ENCODE measurements around the gene BOLA3.

BOLA3 gene

DNA sequence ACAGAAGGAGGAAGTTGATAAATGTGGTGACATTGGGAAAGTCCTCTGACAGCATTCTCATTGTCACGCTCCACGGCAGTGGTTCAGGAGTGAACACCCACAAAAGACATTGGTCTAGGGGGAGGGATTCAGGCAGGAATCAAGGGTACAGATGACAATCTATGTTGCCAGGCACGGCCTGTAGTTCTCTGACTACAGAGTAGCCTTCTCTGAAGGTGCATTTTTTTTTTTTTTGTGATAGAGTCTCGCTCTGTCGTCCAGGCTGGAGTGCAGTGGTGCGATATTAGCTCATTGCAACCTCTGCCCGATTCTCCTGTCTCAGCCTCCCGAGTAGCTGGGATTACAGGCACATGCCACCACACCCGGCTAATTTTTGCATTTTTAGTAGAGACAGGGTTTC is 38.3 kb upstream of the BOLA3 start:
- in situ Hi-C loops (cut with HindIII; ENCODE audit: low sequenced_read_pairs): no loop called here
- H3K4me3 ChIP-seq (ENCODE audit: low read depth, low read length): no peak overlapping the region
- TF ChIP-seq CTCF (IDR thresholded peaks at IDR 0.05; ENCODE audit: low read depth, low read length): no peak
- no peak for DNase-seq (ENCODE audit: low read depth, low spot score)

DNA sequence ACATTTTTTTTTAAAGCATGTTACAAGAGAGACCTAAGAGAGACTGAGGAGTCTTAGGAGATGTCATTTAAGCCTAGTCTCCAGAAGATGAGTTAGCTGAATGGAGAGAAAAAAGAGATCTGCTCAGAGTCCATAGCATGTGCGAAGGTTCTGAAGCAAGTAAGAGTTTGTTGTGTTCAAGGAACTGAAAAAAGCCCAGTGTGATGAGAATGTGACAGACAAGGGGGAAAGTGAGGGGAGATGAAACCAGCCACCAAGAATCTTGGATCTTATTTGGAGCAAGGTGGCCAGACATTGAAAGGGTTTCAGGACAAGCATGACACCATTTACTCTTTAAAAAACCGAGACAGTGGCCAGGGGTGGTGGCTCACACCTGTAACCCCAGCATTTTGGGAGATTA is 36.2 kb upstream of the BOLA3 start:
- in situ Hi-C loops (cut with HindIII; ENCODE audit: low sequenced_read_pairs): no loop called here
- no peak overlapping the region for H3K4me3 ChIP-seq (ENCODE audit: low read depth, low read length)
- no peak for TF ChIP-seq CTCF (IDR thresholded peaks at IDR 0.05; ENCODE audit: low read depth, low read length)
- DNase-seq (ENCODE audit: low read depth, low spot score): no peak

- no peak overlapping the region for H3K4me3 ChIP-seq (ENCODE audit: low read depth, low read length)
- DNase-seq (ENCODE audit: low read depth, low spot score): no peak
- in situ Hi-C loops (cut with HindIII; ENCODE audit: low sequenced_read_pairs): no loop called here
- TF ChIP-seq CTCF (IDR thresholded peaks at IDR 0.05; ENCODE audit: low read depth, low read length): no peak
Measured at GRCh38 chr2:74181739-74182138, 34.0 kb upstream of the BOLA3 start.

- in situ Hi-C loops (cut with HindIII; ENCODE audit: low sequenced_read_pairs): no loop called here
- H3K4me3 ChIP-seq (ENCODE audit: low read depth, low read length): peak overlapping the region; percentile 82
- TF ChIP-seq CTCF (IDR thresholded peaks at IDR 0.05; ENCODE audit: low read depth, low read length): peak; percentile 18
- no peak for DNase-seq (ENCODE audit: low read depth, low spot score)
Measured at GRCh38 chr2:74179063-74179865, 31.6 kb upstream of the BOLA3 start.

- in situ Hi-C loops (cut with HindIII; ENCODE audit: low sequenced_read_pairs): no loop called here
- peak within 1 kb of the TSS; percentile 82 for H3K4me3 ChIP-seq (ENCODE audit: low read depth, low read length)
- TF ChIP-seq CTCF (IDR thresholded peaks at IDR 0.05; ENCODE audit: low read depth, low read length): no peak
- DNase-seq (ENCODE audit: low read depth, low spot score): peak; percentile 98
Measured at GRCh38 chr2:74178211-74179062, 30.7 kb upstream of the BOLA3 start, which contains the start of gene MOB1A. MOB1A (minus strand) TSS chr2:74178879; CDS start chr2:74178674, 205 bp downstream.

DNA sequence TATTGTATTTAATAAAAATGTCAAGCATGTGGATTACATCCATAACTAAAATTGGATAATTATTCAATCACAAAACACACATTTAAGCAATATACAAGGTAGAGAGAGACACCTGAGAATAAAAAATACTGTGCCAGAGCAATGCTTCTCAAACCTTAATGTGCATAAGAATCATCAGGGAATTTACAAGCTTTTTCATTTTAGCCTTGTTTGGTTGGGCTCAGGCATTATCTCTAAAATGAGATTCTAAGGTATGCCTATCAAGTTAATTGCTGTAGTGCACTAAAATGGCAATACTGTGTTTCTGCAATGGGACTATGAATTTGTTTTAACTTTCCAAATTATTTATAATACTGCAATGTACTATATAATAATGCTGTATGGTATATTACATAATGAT is 30.0 kb upstream of the BOLA3 start:
- no peak for DNase-seq (ENCODE audit: low read depth, low spot score)
- TF ChIP-seq CTCF (IDR thresholded peaks at IDR 0.05; ENCODE audit: low read depth, low read length): no peak
- in situ Hi-C loops (cut with HindIII; ENCODE audit: low sequenced_read_pairs): no loop called here
- H3K4me3 ChIP-seq (ENCODE audit: low read depth, low read length): peak overlapping the region; percentile 82
